Measurements from ENCODE around the gene HS3ST3B1.

HS3ST3B1 gene

GRCh38 chr17:14396547-14396946 is 95.7 kb downstream of the HS3ST3B1 start:
- H2AFZ ChIP-seq (ENCODE audit: low read length), result no peak overlapping the region
- no peak for TF ChIP-seq CTCF (IDR thresholded peaks at IDR 0.05; ENCODE audit: low read length)
- no peak for TF ChIP-seq EZH2phosphoT487 (IDR thresholded peaks at IDR 0.05; ENCODE audit: low read length)
- no peak for TF ChIP-seq EZH2 (optimal IDR thresholded peaks at IDR 0.05; ENCODE audit: low read depth, low read length)
- no peaks in the 10 kb centered on the region for H3K9me3 ChIP-seq (replicated peaks; ENCODE audit: insufficient read depth, low read length)
- H3K36me3 ChIP-seq (replicated peaks; ENCODE audit: insufficient read depth, low read length), result no peaks in the 10 kb centered on the region
- H3K4me2 ChIP-seq (ENCODE audit: low read depth, low read length), result no peak overlapping the region
- DNase-seq, result no peak
- no peaks in the 10 kb centered on the region for H4K20me1 ChIP-seq (ENCODE audit: insufficient read depth, low read length)
- no peaks in the 10 kb centered on the region for H3F3A ChIP-seq (ENCODE audit: insufficient read depth, low read length)
- H3K9ac ChIP-seq (ENCODE audit: low read length), result no peak overlapping the region
- no peaks in the 10 kb centered on the region for H3K9me2 ChIP-seq (replicated peaks; ENCODE audit: insufficient read depth, low read length)
- no peaks in the 10 kb centered on the region for H3K27me3 ChIP-seq (replicated peaks; ENCODE audit: insufficient read depth, low read length)
- H3K4me3 ChIP-seq (ENCODE audit: low read length), result no peak overlapping the region
- 0 out of 2 replicates have a peak, but pooled peaks cover 4% of the 10 kb centered on the region for H3K4me1 ChIP-seq (ENCODE audit: low read length)
- no peak overlapping the region for H3K27ac ChIP-seq (ENCODE audit: low read length)
- no peaks in the 10 kb centered on the region for H3K79me2 ChIP-seq (ENCODE audit: low read length)

- peak; percentile 33 for DNase-seq
- Histone ChIP-seq H2AFZ (ENCODE audit: low read length) (no peak overlapping the region), H3F3A (ENCODE audit: insufficient read depth, low read length) (no peaks in the 10 kb centered on the region), H3K36me3 (replicated peaks; ENCODE audit: insufficient read depth, low read length) (no peaks in the 10 kb centered on the region), H3K9me3 (replicated peaks; ENCODE audit: insufficient read depth, low read length) (no peaks in the 10 kb centered on the region), H3K4me2 (ENCODE audit: low read depth, low read length) (0 out of 2 replicates have a peak overlapping the region, but pooled peaks have one; percentile 6), H3K4me3 (ENCODE audit: low read length) (no peak overlapping the region), H3K4me1 (ENCODE audit: low read length) (peaks cover 4% of the 10 kb centered on the region; the same call in 1 of the 2 replicates), H3K9ac (ENCODE audit: low read length) (no peak overlapping the region), H3K9me2 (replicated peaks; ENCODE audit: insufficient read depth, low read length) (no peaks in the 10 kb centered on the region), H3K27me3 (replicated peaks; ENCODE audit: insufficient read depth, low read length) (no peaks in the 10 kb centered on the region), H3K79me2 (ENCODE audit: low read length) (no peaks in the 10 kb centered on the region), H4K20me1 (ENCODE audit: insufficient read depth, low read length) (no peaks in the 10 kb centered on the region), H3K27ac (ENCODE audit: low read length) (peak overlapping the region; percentile 6; the same call in 1 of the 2 replicates)
- TF ChIP-seq EZH2phosphoT487 (IDR thresholded peaks at IDR 0.05; ENCODE audit: low read length), result no peak
Measured at GRCh38 chr17:14398766-14399165, 97.9 kb downstream of the HS3ST3B1 start.
